ENCODE measurements around the gene NEK6. TPM values are rescaled to one million over a fixed set of nuclear protein-coding genes. Genes with fewer than 3 reads are reported as not detected.
A peak's percentile ranks its signal among the peaks of the same experiment; 100 is the strongest.

Gene NEK6
- total and polyA plus RNA-seq, 9 of the 15 experiments (the other 6 are each of a cell fraction or from before 2014, with no cell fraction given): 3.1 to 19.0 (median 8.4) TPM

DNA sequence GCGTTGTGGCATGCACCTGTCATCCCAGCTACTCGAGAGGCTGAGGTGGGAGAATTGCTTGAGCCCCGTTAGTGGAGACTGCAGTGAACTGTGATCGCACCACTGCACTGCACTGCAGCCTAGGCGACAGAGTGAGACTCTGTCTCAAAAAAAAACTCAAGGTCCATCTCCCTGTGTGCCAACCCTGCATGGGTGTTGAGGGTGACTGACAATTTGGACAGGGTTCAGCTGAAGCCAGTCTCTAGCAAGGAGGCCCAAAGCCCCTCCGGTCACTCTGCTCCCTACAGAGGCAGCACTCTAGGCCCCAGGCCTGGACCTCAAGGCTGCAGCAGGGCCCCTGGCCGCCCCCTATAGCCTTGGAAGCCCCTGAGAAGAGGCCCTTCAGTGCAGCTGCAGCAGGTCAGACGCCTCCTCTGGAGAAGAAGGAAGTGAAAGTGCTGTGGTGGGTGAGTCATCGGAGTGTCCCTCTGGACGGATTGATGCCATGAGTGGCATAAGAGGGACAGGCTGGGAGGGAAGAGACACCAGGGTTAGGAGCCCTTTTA, 39.2 kb upstream of the NEK6 start (continued):
- TF ChIP-seq KLF6 (CRISPR knock-in tag; IDR thresholded peaks at IDR 0.05; ENCODE audit: borderline replicate concordance) (no peak), JUNB (CRISPR knock-in tag; conservative IDR thresholded peaks at IDR 0.05) (0 out of 2 replicates have a peak, but pooled peaks have one; percentile 30), MTA3 (IDR thresholded peaks at IDR 0.05; ENCODE audit: borderline replicate concordance) (no peak), SUPT5H (IDR thresholded peaks at IDR 0.05) (no peak), FOXK2 (conservative IDR thresholded peaks at IDR 0.05 in 1 of 2, IDR thresholded peaks at IDR 0.05 in 1 of 2; ENCODE audit: low read depth in 2 of 2) (no peak), SPI1 (IDR thresholded peaks at IDR 0.05; ENCODE audit: borderline replicate concordance, low read depth, low read length) (peak; percentile 86), HDAC1 (IDR thresholded peaks at IDR 0.05) (no peak), KLF10 (CRISPR knock-in tag; IDR thresholded peaks at IDR 0.05) (no peak), MTF1 (CRISPR knock-in tag; IDR thresholded peaks at IDR 0.05; ENCODE audit: borderline replicate concordance) (no peak), FOXJ2 (tag; IDR thresholded peaks at IDR 0.05) (no peak), JUND (IDR thresholded peaks at IDR 0.05; ENCODE audit: borderline replicate concordance, low read depth, low read length) (peak; percentile 89), JUND (tag; IDR thresholded peaks at IDR 0.05; ENCODE audit: borderline replicate concordance, low read depth, low read length) (peak; percentile 79)
- TF ChIP-seq, protein P1, sequence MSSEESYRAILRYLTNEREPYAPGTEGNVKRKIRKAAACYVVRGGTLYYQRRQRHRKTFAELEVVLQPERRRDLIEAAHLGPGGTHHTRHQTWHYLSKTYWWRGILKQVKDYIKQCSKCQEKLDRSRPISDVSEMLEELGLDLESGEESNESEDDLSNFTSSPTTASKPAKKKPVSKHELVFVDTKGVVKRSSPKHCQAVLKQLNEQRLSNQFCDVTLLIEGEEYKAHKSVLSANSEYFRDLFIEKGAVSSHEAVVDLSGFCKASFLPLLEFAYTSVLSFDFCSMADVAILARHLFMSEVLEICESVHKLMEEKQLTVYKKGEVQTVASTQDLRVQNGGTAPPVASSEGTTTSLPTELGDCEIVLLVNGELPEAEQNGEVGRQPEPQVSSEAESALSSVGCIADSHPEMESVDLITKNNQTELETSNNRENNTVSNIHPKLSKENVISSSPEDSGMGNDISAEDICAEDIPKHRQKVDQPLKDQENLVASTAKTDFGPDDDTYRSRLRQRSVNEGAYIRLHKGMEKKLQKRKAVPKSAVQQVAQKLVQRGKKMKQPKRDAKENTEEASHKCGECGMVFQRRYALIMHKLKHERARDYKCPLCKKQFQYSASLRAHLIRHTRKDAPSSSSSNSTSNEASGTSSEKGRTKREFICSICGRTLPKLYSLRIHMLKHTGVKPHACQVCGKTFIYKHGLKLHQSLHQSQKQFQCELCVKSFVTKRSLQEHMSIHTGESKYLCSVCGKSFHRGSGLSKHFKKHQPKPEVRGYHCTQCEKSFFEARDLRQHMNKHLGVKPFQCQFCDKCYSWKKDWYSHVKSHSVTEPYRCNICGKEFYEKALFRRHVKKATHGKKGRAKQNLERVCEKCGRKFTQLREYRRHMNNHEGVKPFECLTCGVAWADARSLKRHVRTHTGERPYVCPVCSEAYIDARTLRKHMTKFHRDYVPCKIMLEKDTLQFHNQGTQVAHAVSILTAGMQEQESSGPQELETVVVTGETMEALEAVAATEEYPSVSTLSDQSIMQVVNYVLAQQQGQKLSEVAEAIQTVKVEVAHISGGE (CRISPR knock-in tag; IDR thresholded peaks at IDR 0.05): no peak
- TF ChIP-seq, protein P2, sequence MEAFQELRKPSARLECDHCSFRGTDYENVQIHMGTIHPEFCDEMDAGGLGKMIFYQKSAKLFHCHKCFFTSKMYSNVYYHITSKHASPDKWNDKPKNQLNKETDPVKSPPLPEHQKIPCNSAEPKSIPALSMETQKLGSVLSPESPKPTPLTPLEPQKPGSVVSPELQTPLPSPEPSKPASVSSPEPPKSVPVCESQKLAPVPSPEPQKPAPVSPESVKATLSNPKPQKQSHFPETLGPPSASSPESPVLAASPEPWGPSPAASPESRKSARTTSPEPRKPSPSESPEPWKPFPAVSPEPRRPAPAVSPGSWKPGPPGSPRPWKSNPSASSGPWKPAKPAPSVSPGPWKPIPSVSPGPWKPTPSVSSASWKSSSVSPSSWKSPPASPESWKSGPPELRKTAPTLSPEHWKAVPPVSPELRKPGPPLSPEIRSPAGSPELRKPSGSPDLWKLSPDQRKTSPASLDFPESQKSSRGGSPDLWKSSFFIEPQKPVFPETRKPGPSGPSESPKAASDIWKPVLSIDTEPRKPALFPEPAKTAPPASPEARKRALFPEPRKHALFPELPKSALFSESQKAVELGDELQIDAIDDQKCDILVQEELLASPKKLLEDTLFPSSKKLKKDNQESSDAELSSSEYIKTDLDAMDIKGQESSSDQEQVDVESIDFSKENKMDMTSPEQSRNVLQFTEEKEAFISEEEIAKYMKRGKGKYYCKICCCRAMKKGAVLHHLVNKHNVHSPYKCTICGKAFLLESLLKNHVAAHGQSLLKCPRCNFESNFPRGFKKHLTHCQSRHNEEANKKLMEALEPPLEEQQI (IDR thresholded peaks at IDR 0.05): no peak

All from K562 (cell line).